Mesenchymal stem cell (in vitro differentiated cells and primary cell): ENCODE measurements around the gene SLC28A1.
"Not testable (repeated sequence)": the region's sequence is repeated elsewhere in the genome, so short reads cannot be mapped to it uniquely, and the experiment has no call there.

Experiments used
- DNase-seq: peaks from one replicate; pipeline ENCODE4 v3.0.0-alpha.2; 2013
- H2AFZ ChIP-seq: one replicate; pipeline ENCODE4 v1.6.1; 2013; ENCODE audit warnings: low read depth, mild to moderate bottlenecking, control low read depth, inconsistent platforms, low read length, moderate library complexity
- H2AK5ac ChIP-seq: 2 replicates; pipeline ENCODE4 v1.6.1; 2013; ENCODE audit warnings: low read length, moderate library complexity, mild to moderate bottlenecking, inconsistent platforms; ENCODE audit not compliant: severe bottlenecking
- H2BK120ac ChIP-seq: one replicate; pipeline ENCODE4 v1.6.1; 2013; ENCODE audit warnings: low read depth, mild to moderate bottlenecking, inconsistent platforms, low read length, moderate library complexity
- H2BK12ac ChIP-seq, 2 experiments: one replicate each; pipeline ENCODE4 v1.6.1; 2013; ENCODE audit warnings: inconsistent platforms in 2 of 2, low read length in 2 of 2, mild to moderate bottlenecking in 2 of 2, moderate library complexity in 2 of 2, control low read depth in 1 of 2
- H2BK15ac ChIP-seq: one replicate; pipeline ENCODE4 v1.6.1; 2013; ENCODE audit warnings: mild to moderate bottlenecking, low read depth, inconsistent platforms; ENCODE audit not compliant: poor library complexity, severe bottlenecking
- H2BK5ac ChIP-seq: 2 replicates; pipeline ENCODE4 v1.6.1; 2013; ENCODE audit warnings: low read depth, mild to moderate bottlenecking, low read length, control low read depth, inconsistent platforms; ENCODE audit not compliant: poor library complexity, severe bottlenecking
- H3K14ac ChIP-seq, 2 experiments: one replicate each; pipeline ENCODE4 v1.6.1; 2013; ENCODE audit warnings: inconsistent platforms in 2 of 2, low read length in 2 of 2, control low read depth in 1 of 2, mild to moderate bottlenecking in 1 of 2, moderate library complexity in 1 of 2
- H3K18ac ChIP-seq, 2 experiments: one replicate each; pipeline ENCODE4 v1.6.1; 2013; ENCODE audit warnings: inconsistent platforms in 2 of 2, low read length in 2 of 2, control low read depth in 1 of 2, low read depth in 1 of 2, mild to moderate bottlenecking in 1 of 2
- H3K23ac ChIP-seq, 2 experiments: one replicate each; pipeline ENCODE4 v1.6.1; 2013; ENCODE audit warnings: inconsistent platforms in 2 of 2, low read length in 2 of 2, mild to moderate bottlenecking in 2 of 2, moderate library complexity in 2 of 2, control low read depth in 1 of 2
- H3K27ac ChIP-seq: 2 replicates; pipeline ENCODE4 v1.5.1; 2013; ENCODE audit warnings: mild to moderate bottlenecking, moderate library complexity, low read length, control low read depth, inconsistent platforms; ENCODE audit not compliant: poor library complexity, severe bottlenecking
- H3K27me3 ChIP-seq, 2 experiments: 2 replicates each; pipeline versions ENCODE4 v1.6.1 to v1.7.0; 2013; ENCODE audit warnings: low read length in 2 of 2, mild to moderate bottlenecking in 2 of 2, moderate library complexity in 2 of 2, control low read depth in 1 of 2, inconsistent platforms in 1 of 2; ENCODE audit not compliant: control insufficient read depth in 1 of 2, insufficient read depth in 1 of 2
- H3K36me3 ChIP-seq, 2 experiments: 2 replicates each; pipeline versions ENCODE4 v1.6.1 to v1.7.0; 2013; ENCODE audit warnings: low read length in 2 of 2, control low read depth in 1 of 2, inconsistent platforms in 1 of 2, low read depth in 1 of 2, mild to moderate bottlenecking in 1 of 2; ENCODE audit not compliant: insufficient read depth in 2 of 2, control insufficient read depth in 1 of 2
- H3K4ac ChIP-seq, 2 experiments: one replicate each; pipeline ENCODE4 v1.6.1; 2013; ENCODE audit warnings: inconsistent platforms in 2 of 2, low read length in 2 of 2, mild to moderate bottlenecking in 2 of 2, moderate library complexity in 2 of 2, control low read depth in 1 of 2, low read depth in 1 of 2
- H3K4me1 ChIP-seq: 2 replicates; pipeline ENCODE4 v1.6.1; 2013; ENCODE audit warnings: low read depth, low read length, control low read depth; ENCODE audit not compliant: control insufficient read depth, insufficient read depth
- H3K4me2 ChIP-seq: 2 replicates; pipeline ENCODE4 v1.6.1; 2013; ENCODE audit warnings: low read length, mild to moderate bottlenecking, inconsistent platforms; ENCODE audit not compliant: poor library complexity, severe bottlenecking
- H3K4me3 ChIP-seq, 2 experiments: 2 replicates each; pipeline versions ENCODE4 v1.5.1 to v1.7.0; 2013; ENCODE audit warnings: low read length in 2 of 2, mild to moderate bottlenecking in 2 of 2, control low read depth in 1 of 2, low read depth in 1 of 2; ENCODE audit not compliant: insufficient read depth in 1 of 2
- H3K79me1 ChIP-seq: replicated peaks from 2 replicates; pipeline ENCODE4 v1.6.1; 2013; ENCODE audit warnings: mild to moderate bottlenecking, control low read depth, low read length, inconsistent platforms; ENCODE audit not compliant: poor library complexity, severe bottlenecking
- H3K9ac ChIP-seq: 2 replicates; pipeline ENCODE4 v1.7.0; 2013; ENCODE audit warnings: mild to moderate bottlenecking, low read length, moderate library complexity
- H3K9me3 ChIP-seq: 2 replicates; pipeline ENCODE4 v1.7.0; 2013; ENCODE audit warnings: mild to moderate bottlenecking, low read length; ENCODE audit not compliant: control insufficient read depth
- H4K8ac ChIP-seq: one replicate; pipeline ENCODE4 v1.6.1; 2013; ENCODE audit warnings: inconsistent platforms, mild to moderate bottlenecking, low read length, moderate library complexity
- H4K91ac ChIP-seq: one replicate; pipeline ENCODE4 v1.6.1; 2013; ENCODE audit warnings: mild to moderate bottlenecking, low read length, inconsistent platforms
- WGBS: methylation state at CpG from one replicate; pipeline ENCODE4 v1.1.7; 2013; ENCODE audit warnings: mixed read lengths; 5-methylcytosine and 5-hydroxymethylcytosine counted together

The SLC28A1 gene

DNA sequence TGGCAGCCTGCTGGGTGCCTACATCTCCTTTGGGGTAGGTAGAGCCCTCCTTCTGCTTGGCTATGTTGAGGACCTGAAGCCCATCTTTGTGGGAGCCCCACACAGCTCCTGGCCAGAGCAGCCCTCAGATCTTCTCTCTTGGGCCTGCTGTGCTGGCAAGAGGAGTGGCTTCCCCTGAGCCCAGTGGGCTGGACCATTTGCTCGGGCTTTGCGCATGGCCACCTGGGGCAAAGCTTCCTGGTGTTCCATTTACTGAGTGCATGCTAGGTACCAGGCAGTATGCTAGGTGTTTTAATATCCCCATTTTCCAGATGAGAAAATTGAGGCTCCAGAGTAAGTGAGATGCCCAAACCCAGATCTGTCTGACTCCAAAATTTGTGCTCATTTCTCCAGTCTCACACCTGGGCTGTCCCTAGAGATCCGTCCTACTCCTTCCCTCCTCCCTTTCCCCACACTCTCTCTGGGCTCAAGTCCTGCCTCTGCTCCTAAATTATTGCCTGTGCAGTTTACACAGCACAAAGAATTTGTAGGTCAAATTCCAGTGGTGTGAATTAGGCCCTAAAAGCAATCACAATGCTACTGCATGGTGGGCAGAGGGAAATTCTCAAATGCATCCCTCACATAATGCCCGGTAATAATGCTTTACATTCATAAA lies 39.7 kb downstream of the SLC28A1 start:
- Histone ChIP-seq H3K14ac (no peak overlapping the region), H4K91ac (no peak overlapping the region), H2BK5ac (no peak overlapping the region), H2AFZ (no peak overlapping the region), H2BK12ac (no peak overlapping the region), H2BK15ac (no peak overlapping the region), H2AK5ac (peak overlapping the region; percentile 7), H3K4me3 (no peak overlapping the region), H4K8ac (peak overlapping the region; percentile 12), H3K36me3 (no peaks in the 10 kb centered on the region), H3K79me1 (no peaks in the 10 kb centered on the region), H3K4me2 (no peak overlapping the region), H3K9ac (peak overlapping the region; percentile 70), H3K27me3 (no peaks in the 10 kb centered on the region), H3K4me1 (peaks cover 8% of the 10 kb centered on the region), H3K18ac (no peak overlapping the region), H3K9me3 (no peaks in the 10 kb centered on the region), H2BK120ac (no peak overlapping the region), H3K27ac (no peak overlapping the region), H3K4ac (no peak overlapping the region), H3K23ac (no peak overlapping the region)
- WGBS = 86% methylated on average over 4 of the region's 4 CpGs
- DNase-seq = no peak

DNA sequence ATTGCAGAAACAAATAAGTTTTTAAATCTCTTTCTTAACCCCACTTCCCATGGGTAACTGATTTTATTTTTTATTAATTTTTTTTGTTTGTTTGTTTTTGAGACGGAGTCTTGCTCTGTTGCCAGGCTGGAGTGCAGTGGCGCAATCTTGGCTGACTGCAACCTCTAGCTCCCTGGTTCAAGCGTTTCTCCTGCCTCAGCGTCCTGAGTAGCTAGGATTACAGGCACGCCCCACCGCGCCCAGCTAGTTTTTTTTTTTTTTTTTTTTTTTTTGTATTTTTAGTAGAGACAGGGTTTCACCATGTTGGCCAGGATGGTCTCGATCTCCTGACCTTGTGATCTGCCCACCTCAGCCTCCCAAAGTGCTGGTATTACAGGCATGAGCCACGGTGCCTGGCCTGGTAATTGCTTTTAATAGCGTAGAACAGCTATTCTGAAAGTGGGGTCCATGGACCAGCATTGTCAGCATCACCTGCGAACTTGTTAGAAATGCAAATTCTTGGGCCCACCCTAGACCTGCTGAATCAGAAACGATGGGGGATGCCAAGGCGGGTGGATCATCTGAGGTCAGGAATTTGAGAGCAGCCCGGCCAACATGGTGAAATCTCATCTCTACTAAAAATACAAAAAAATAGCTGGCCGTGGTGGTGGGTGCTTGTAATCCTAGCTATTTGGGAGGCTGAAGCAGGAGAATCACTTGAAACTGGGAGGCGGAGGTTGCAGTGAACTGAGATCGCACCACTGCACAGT lies 40.5 kb downstream of the SLC28A1 start:
- peak overlapping the region in 1 of 2 experiments; percentile 7 for H3K18ac ChIP-seq
- DNase-seq, H2BK5ac ChIP-seq, H3K9me3 ChIP-seq, H3K4me3 ChIP-seq, H2AFZ ChIP-seq, H4K91ac ChIP-seq, H2BK12ac ChIP-seq, H3K27me3 ChIP-seq, H3K27ac ChIP-seq, H3K4me2 ChIP-seq, H4K8ac ChIP-seq, H3K14ac ChIP-seq, H3K36me3 ChIP-seq, H2BK120ac ChIP-seq, H2BK15ac ChIP-seq, H3K23ac ChIP-seq, H2AK5ac ChIP-seq, H3K79me1 ChIP-seq, H3K4ac ChIP-seq: not testable (repeated sequence)
- 87% methylated on average over 12 of the region's 17 CpGs for WGBS
- H3K4me1 ChIP-seq = peaks cover 12% of the 10 kb centered on the region
- H3K9ac ChIP-seq = peak overlapping the region; percentile 70

DNA sequence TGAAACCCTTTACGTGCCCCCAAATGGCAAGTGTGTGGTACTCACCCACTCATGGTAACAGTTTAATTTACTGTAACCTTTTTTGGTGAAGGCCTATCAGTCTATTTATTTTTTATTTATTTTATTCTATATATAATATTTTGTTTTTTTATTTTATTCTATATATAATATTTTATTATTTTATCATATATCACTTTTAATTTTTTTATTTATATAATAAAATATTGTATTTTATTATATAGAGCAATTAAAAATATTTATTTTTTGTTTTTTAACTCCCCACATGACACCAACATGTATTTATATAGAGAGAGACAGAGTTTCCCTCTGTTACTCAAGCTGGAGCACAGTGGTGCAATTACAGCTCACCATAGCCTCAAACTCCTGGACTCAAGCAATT lies 41.4 kb downstream of the SLC28A1 start:
- Histone ChIP-seq H2AFZ (no peak overlapping the region), H4K91ac (no peak overlapping the region), H3K14ac (no peak overlapping the region), H2BK120ac (no peak overlapping the region), H3K23ac (no peak overlapping the region), H2BK5ac (no peak overlapping the region), H2AK5ac (no peak overlapping the region), H3K18ac (no peak overlapping the region), H2BK15ac (no peak overlapping the region), H3K4ac (no peak overlapping the region), H3K79me1 (no peaks in the 10 kb centered on the region), H3K4me2 (no peak overlapping the region), H3K9me3 (no peaks in the 10 kb centered on the region), H2BK12ac (no peak overlapping the region), H3K27me3 (no peaks in the 10 kb centered on the region), H3K4me1 (peaks cover 14% of the 10 kb centered on the region), H3K9ac (no peak overlapping the region), H4K8ac (no peak overlapping the region), H3K4me3 (no peak overlapping the region), H3K36me3 (no peaks in the 10 kb centered on the region), H3K27ac (no peak overlapping the region)
- DNase-seq = no peak
- WGBS = no CpG with 5 or more reads among the region's 1 CpG

GRCh38 chr15:84926491-84927230 lies 42.2 kb downstream of the SLC28A1 start:
- no peaks in the 10 kb centered on the region for H3K36me3 ChIP-seq
- no peak overlapping the region for H3K14ac ChIP-seq
- no peaks in the 10 kb centered on the region for H3K9me3 ChIP-seq
- DNase-seq = no peak
- H3K23ac ChIP-seq = no peak overlapping the region
- no peaks in the 10 kb centered on the region for H3K79me1 ChIP-seq
- no peak overlapping the region for H2AK5ac ChIP-seq
- no peak overlapping the region for H3K18ac ChIP-seq
- no peak overlapping the region for H3K9ac ChIP-seq
- H2BK15ac ChIP-seq = no peak overlapping the region
- no peak overlapping the region for H3K4me3 ChIP-seq
- no peak overlapping the region for H3K4ac ChIP-seq
- no peak overlapping the region for H2AFZ ChIP-seq
- no peak overlapping the region for H3K4me2 ChIP-seq
- no peak overlapping the region for H2BK12ac ChIP-seq
- H4K91ac ChIP-seq = no peak overlapping the region
- peaks cover 14% of the 10 kb centered on the region for H3K4me1 ChIP-seq
- WGBS = 91% methylated on average over 2 of the region's 3 CpGs
- H4K8ac ChIP-seq = no peak overlapping the region
- H3K27me3 ChIP-seq = no peaks in the 10 kb centered on the region
- H2BK5ac ChIP-seq = no peak overlapping the region
- no peak overlapping the region for H3K27ac ChIP-seq
- no peak overlapping the region for H2BK120ac ChIP-seq
